ENCODE data around the gene LMAN2L.

LMAN2L gene

GRCh38 chr2:96716388-96716787 is 23.5 kb downstream of the LMAN2L start:
- in situ Hi-C loops (cut with HindIII; ENCODE audit: low sequenced_read_pairs): no loop called here
- DNase-seq (ENCODE audit: low read depth, low spot score): no peak
- H3K4me3 ChIP-seq (ENCODE audit: low read depth, low read length): no peak overlapping the region
- TF ChIP-seq, protein P1, sequence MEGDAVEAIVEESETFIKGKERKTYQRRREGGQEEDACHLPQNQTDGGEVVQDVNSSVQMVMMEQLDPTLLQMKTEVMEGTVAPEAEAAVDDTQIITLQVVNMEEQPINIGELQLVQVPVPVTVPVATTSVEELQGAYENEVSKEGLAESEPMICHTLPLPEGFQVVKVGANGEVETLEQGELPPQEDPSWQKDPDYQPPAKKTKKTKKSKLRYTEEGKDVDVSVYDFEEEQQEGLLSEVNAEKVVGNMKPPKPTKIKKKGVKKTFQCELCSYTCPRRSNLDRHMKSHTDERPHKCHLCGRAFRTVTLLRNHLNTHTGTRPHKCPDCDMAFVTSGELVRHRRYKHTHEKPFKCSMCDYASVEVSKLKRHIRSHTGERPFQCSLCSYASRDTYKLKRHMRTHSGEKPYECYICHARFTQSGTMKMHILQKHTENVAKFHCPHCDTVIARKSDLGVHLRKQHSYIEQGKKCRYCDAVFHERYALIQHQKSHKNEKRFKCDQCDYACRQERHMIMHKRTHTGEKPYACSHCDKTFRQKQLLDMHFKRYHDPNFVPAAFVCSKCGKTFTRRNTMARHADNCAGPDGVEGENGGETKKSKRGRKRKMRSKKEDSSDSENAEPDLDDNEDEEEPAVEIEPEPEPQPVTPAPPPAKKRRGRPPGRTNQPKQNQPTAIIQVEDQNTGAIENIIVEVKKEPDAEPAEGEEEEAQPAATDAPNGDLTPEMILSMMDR (IDR thresholded peaks at IDR 0.05; ENCODE audit: low read depth, low read length): no peak

DNA sequence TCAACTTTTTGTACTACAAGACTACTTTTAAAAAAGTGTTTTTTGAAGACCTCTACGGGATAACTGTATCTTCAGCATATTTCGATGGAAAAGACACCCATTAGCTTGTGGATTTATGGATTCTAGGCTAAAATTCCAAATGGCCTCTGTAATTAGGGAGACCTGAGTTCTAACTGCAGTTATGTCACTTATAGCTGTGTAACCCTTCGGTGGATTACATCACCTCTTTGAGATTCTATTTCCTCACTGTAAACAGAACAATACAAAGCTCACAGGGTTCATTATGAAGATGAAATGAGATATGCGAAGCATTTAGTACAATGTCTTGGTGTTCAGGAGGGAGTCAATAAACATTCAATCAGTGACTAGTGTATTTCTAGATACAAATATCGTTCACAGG is 24.2 kb downstream of the LMAN2L start:
- no peak overlapping the region for H3K4me3 ChIP-seq (ENCODE audit: low read depth, low read length)
- TF ChIP-seq, protein P1 (IDR thresholded peaks at IDR 0.05; ENCODE audit: low read depth, low read length): no peak
- DNase-seq (ENCODE audit: low read depth, low spot score): no peak
- in situ Hi-C loops (cut with HindIII; ENCODE audit: low sequenced_read_pairs): no loop called here

DNA sequence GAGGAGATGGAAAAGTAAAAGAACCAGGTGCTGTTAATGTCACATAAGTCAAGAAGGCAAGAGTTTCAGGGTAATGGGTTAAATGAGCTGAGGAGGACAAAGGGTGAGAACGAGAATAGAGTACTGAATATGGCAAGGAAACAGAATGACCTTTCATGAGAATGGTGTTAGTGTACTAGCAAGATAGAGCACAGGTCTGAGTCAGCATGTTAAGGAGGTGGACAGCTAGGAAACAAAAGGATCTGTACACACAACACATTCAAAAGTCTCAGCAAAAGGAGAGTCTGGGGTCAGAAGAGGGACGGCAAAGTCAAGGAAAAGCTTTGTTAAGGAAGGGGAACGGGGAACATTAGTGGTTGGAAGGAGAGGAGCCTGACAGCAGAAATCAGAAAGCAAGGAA is 28.9 kb downstream of the LMAN2L start:
- no peak for DNase-seq (ENCODE audit: low read depth, low spot score)
- TF ChIP-seq, protein P1 (IDR thresholded peaks at IDR 0.05; ENCODE audit: low read depth, low read length): no peak
- H3K4me3 ChIP-seq (ENCODE audit: low read depth, low read length): no peak overlapping the region
- in situ Hi-C loops (cut with HindIII; ENCODE audit: low sequenced_read_pairs): no loop called here

DNA sequence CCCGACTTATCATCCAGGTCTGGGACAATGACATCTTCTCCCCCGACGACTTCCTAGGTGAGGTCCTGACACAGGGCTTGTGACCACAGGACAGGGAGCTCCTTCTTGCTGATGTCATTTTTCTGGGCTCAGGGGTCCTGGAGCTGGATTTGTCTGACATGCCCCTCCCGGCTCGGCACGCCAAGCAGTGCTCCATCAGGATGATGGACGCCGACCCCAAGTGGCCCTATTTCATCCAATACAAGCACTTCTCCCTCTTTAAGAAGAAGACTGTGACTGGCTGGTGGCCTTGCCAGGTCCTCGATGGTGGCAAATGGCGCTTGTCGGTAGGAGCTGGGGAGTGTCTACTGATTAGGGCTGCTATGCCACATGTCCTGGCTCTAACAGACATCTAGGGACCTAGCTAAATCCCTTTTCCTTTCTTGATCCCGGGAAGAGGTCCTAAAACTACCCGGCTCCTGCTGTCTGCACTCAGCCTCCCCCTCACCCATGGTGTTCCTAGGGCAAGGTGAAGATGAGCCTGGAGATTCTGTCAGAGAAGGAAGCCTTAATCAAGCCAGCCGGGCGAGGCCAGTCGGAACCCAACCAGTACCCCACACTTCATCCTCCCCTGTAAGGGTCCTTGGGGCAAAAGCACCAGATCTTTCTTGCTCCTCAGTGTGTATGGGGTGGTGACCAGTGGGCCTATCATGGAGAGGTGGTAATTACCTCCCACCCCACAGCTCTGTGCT is 36.7 kb downstream of the LMAN2L start:
- TF ChIP-seq, protein P1 (IDR thresholded peaks at IDR 0.05; ENCODE audit: low read depth, low read length): no peak

GRCh38 chr2:96702098-96702785 is 37.6 kb downstream of the LMAN2L start:
- TF ChIP-seq, protein P1 (IDR thresholded peaks at IDR 0.05; ENCODE audit: low read depth, low read length): no peak
- DNase-seq (ENCODE audit: low read depth, low spot score): no peak
- in situ Hi-C loops (cut with HindIII; ENCODE audit: low sequenced_read_pairs): no loop called here
- H3K4me3 ChIP-seq (ENCODE audit: low read depth, low read length): no peak overlapping the region

More for the DNA sequence above, 36.7 kb downstream of the LMAN2L start:
- in situ Hi-C loops (cut with HindIII; ENCODE audit: low sequenced_read_pairs): no loop called here
- no peak for DNase-seq (ENCODE audit: low read depth, low spot score)
- no peak overlapping the region for H3K4me3 ChIP-seq (ENCODE audit: low read depth, low read length)

GRCh38 chr2:96701636-96702035 is 38.2 kb downstream of the LMAN2L start:
- TF ChIP-seq, protein P1 (IDR thresholded peaks at IDR 0.05; ENCODE audit: low read depth, low read length): no peak
- no peak for DNase-seq (ENCODE audit: low read depth, low spot score)
- no peak overlapping the region for H3K4me3 ChIP-seq (ENCODE audit: low read depth, low read length)
- in situ Hi-C loops (cut with HindIII; ENCODE audit: low sequenced_read_pairs): no loop called here

All from astrocyte of the spinal cord (primary cell).